GM12865 (cell line): ENCODE data around the gene EPB41L5.
A peak's percentile ranks its signal among the peaks of the same experiment; 100 is the strongest.

ENCODE experiments used
- DNase-seq: peaks from one replicate; pipeline ENCODE4 v3.0.0; 2010; ENCODE audit warnings: low read depth
- H3K4me3 ChIP-seq: 2 replicates; pipeline ENCODE4 v1.5.1; 2011; ENCODE audit warnings: mild to moderate bottlenecking, low read depth, low read length, control low read depth
- TF ChIP-seq, protein P1 (sequence below): IDR thresholded peaks from 2 replicates; pipeline ENCODE4 v1.5.1; 2011; ENCODE audit warnings: low read length, control low read depth, low read depth, inconsistent platforms; ENCODE audit not compliant: insufficient read depth; ENCODE audit errors: missing control alignments

Gene EPB41L5

DNA sequence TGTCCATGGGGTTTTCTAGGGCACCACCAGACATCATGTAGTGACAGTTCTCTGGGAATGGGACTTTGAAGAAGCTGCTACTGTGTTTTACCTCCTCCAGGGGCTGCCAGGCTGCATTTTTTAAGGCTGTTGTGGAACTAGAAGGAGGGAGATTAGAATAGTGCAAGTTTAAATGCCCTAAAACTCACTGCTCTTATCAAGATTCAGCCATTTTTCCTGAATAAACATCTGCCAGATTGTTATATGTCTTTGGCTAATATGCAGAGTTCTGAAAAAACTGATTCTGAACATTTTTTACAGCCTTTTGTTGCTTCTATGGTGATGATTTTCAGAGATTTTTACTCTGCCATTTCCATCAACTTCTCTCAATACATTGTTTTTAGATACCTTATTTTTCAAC is 8.6 kb upstream of the EPB41L5 start:
- no peak overlapping the region for H3K4me3 ChIP-seq
- TF ChIP-seq, protein P1, sequence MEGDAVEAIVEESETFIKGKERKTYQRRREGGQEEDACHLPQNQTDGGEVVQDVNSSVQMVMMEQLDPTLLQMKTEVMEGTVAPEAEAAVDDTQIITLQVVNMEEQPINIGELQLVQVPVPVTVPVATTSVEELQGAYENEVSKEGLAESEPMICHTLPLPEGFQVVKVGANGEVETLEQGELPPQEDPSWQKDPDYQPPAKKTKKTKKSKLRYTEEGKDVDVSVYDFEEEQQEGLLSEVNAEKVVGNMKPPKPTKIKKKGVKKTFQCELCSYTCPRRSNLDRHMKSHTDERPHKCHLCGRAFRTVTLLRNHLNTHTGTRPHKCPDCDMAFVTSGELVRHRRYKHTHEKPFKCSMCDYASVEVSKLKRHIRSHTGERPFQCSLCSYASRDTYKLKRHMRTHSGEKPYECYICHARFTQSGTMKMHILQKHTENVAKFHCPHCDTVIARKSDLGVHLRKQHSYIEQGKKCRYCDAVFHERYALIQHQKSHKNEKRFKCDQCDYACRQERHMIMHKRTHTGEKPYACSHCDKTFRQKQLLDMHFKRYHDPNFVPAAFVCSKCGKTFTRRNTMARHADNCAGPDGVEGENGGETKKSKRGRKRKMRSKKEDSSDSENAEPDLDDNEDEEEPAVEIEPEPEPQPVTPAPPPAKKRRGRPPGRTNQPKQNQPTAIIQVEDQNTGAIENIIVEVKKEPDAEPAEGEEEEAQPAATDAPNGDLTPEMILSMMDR, result no peak
- no peak for DNase-seq

DNA sequence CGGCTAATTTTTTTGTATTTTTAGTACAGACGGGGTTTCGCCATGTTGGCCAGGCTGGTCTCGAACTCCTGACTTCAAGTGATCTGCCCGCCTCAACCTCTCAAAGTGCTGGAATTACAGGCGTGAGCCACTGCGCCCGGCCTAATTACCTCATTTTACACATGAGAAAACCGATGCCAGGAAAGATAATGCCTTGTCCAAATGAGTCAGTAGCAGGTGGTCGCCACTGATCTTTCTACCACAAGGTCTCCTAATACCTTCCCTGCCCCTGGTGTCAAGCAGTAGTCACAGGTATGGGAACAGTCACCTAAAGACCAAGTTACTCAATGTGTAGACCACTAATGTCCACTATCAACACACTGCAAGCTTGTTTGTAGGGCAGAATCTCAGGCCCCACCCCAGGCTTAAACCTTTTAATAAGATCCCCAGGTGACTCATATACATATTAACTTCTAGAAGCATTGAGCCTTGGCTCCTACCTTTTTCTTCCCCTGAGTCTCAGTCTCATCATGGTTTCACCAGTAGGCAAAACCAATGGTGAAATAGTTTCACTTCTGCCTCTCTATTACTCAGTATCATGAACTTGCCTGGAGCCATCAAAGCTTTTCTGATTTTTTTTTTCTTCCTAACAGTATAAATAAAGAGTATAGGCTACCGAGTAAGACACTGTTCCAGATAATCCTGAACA is 6.9 kb upstream of the EPB41L5 start:
- H3K4me3 ChIP-seq, result no peak overlapping the region
- TF ChIP-seq, protein P1, result no peak
- DNase-seq, result peak; percentile 46

DNA sequence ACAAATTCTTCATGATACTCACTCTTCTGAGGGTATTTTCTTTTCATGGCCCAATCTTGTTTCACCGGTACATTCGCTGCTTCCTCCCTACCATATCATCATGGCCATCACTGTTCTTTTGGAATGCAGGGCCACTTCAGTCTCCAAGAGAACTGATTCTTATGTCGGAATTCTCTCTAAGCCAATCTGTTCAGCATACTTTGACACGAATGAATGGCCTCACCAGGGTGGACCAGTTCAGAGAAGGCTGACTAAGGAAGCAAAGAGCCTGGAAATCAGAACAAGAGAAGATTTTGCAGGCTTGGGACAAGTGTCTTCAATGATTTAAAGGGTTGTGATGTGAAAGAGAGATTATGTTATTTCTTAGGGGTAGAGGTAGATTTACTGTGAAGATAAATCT is 5.0 kb upstream of the EPB41L5 start:
- H3K4me3 ChIP-seq, result no peak overlapping the region
- TF ChIP-seq, protein P1, result no peak
- DNase-seq, result no peak

DNA sequence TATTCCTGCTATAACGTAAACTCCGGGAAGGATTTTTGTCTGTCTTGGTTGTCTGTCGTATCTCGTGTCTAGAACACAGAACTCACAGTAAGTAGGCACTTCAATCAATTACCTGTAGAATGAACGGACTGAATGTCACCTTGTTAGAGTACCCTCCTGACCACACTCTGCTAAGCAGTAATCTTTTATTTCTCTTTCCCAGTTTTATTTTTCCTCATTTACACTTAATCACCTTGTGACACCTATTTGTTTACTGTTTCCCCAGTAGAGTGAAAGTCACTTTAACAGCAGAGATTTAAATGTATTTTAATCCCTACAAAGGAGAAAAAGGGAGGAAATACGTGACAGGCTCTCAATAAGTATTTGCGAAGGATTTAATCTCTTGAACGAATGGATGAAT is 514 bp upstream of the EPB41L5 start:
- no peak for DNase-seq
- peak overlapping the region; percentile 61 for H3K4me3 ChIP-seq
- TF ChIP-seq, protein P1, result no peak

DNA sequence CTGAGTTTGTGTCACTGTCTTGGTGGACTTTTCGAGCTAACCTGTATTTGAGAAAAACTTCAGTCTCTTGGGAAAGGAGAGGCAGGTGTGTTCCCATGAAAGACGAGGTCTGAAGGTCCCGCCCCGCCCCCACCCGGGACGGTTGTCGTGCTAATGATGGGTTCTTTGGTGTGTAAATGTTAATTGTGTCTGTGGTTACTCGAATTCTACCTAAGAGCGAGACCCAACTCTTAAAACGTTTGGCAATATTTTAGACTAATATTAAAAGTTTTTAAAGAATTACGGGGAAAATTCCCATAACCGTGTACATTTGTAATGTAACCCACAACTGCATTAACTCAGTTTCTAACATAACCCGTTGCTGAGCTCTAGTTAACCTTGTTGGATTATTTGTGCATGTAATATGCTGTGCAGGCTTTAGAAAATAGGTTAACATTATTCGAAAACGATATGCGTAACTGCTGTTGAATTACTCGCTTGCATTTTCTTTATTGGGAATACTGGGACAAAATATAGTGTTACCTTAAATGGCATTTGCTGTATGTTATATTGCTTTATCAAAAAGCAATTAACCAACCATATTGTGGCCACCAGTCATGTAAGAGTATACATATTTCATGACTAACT is 833 bp downstream of the EPB41L5 start:
- TF ChIP-seq, protein P1, result no peak
- no peak for DNase-seq

DNA sequence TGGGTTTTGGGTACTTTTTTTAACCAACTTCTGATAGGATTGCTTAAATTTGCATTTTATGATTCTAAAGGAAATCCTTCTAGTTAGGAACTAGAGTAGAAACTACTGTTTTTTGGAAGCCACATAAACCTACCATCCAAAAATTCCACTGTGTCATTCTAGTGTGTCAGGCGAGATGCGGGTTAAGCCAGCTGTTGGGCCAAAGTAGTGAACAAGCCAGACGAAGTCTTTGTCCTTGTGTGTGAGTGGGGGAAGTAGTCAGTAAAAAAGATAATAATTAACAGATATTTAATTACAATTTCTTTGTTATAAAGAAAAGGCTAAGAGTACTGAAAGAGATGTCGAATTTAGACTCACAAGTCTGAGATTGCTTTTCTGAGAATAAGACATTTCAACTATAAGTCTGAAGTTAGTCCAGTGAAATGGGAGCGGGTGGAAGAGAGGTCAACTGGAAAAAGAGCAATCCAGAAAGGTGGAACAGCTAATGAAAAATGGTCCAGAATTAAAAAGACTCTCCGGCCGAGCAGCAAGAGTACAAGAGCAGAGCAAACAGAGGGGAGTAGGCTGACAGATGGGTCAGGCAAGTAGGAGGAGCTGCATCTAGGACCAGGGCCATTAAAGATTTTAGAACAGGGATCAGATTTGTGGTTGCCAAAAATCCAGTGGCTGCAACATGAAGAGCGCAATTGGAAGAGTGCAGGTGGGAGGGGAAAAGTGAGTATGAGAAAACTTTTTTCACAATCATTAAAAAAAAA is 1.5 kb downstream of the EPB41L5 start:
- TF ChIP-seq, protein P1, result no peak
- no peak for DNase-seq
- no peak overlapping the region for H3K4me3 ChIP-seq

More for the DNA sequence above, 833 bp downstream of the EPB41L5 start:
- peak overlapping the region; percentile 61 for H3K4me3 ChIP-seq

DNA sequence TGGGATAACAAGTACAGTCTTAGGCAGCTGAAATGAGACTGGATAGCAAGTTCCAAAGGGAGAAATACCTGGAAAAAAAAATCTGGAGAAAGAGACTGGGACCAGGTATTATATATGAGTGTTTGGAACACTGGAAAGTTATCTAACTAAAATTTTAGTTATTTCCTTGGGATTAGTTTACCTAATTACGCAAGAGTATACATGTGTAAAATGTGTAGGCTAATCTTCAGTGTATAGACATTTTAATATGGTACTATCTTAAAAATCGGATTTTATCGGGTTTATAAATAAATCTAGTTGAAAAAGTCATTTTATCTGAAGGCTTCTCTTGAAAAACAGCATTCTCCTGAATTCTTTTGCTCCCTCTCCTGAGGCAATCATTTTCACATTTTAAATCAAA is 3.9 kb downstream of the EPB41L5 start:
- TF ChIP-seq, protein P1, result no peak
- no peak overlapping the region for H3K4me3 ChIP-seq
- no peak for DNase-seq
